SU-DHL-6 (cell line): ENCODE data around the gene DOCK9.

ENCODE experiments used
- H2AFZ ChIP-seq: fragments of 200-600 bp; sonication (generic); 2 replicates; pipeline ENCODE4 v1.6.1; 2014; ENCODE audit warnings: low read depth, mild to moderate bottlenecking, moderate library complexity, mixed read lengths, antibody characterized with exemption, low read length; ENCODE audit not compliant: severe bottlenecking
- H3F3A ChIP-seq: fragments of 200-600 bp; shearing (Covaris generic); 2 replicates; pipeline ENCODE4 v1.6.0; 2016; ENCODE audit warnings: antibody characterized with exemption, mild to moderate bottlenecking; ENCODE audit not compliant: insufficient read depth
- H3K27ac ChIP-seq: fragments of 200-600 bp; sonication (generic); 2 replicates; pipeline ENCODE4 v1.5.1; 2016; ENCODE audit warnings: low read depth, mild to moderate bottlenecking, low read length, moderate library complexity, mixed read lengths
- H3K27me3 ChIP-seq: fragments of 200-600 bp; sonication (generic), shearing (Covaris generic); 2 replicates; pipeline ENCODE4 v1.6.0; 2014; ENCODE audit warnings: mild to moderate bottlenecking, low read length
- H3K36me3 ChIP-seq: fragments of 200-600 bp; sonication (generic); 2 replicates; pipeline ENCODE4 v1.6.1; 2014; ENCODE audit warnings: mild to moderate bottlenecking, low read length, mixed read lengths
- H3K4me2 ChIP-seq: fragments of 300-600, 200-600 bp; shearing (Covaris generic), sonication (generic); 2 replicates; pipeline ENCODE4 v1.6.0; 2014; ENCODE audit warnings: low read length, low read depth, mild to moderate bottlenecking; ENCODE audit not compliant: poor library complexity, severe bottlenecking
- H3K4me3 ChIP-seq: fragments of 200-600 bp; sonication (generic); 2 replicates; pipeline ENCODE4 v1.5.1; 2014; ENCODE audit warnings: antibody characterized with exemption, low read length, mild to moderate bottlenecking, mixed read lengths; ENCODE audit not compliant: insufficient read depth, poor library complexity, severe bottlenecking
- H3K79me2 ChIP-seq: fragments of 200-600 bp; sonication (generic); 2 replicates; pipeline ENCODE4 v1.6.1; 2014; ENCODE audit warnings: mild to moderate bottlenecking, low read length, moderate library complexity; ENCODE audit not compliant: insufficient read depth
- H3K9ac ChIP-seq: fragments of 200-600 bp; sonication (generic); 2 replicates; pipeline ENCODE4 v1.7.0; 2014; ENCODE audit warnings: mild to moderate bottlenecking, low read length
- H3K9me2 ChIP-seq: fragments of 200-600 bp; sonication (generic); replicated peaks from 2 replicates; pipeline ENCODE4 v1.6.1; 2014; ENCODE audit warnings: low read length; ENCODE audit not compliant: insufficient read depth
- H3K9me3 ChIP-seq: fragments of 200-600 bp; sonication (generic); 2 replicates; pipeline ENCODE4 v1.6.1; 2014; ENCODE audit warnings: low read length, mixed read lengths; ENCODE audit not compliant: insufficient read depth
- H4K20me1 ChIP-seq: fragments of 200-600 bp; sonication (generic); 2 replicates; pipeline ENCODE4 v1.6.1; 2014; ENCODE audit warnings: low read depth, mild to moderate bottlenecking, antibody characterized with exemption, low read length, moderate library complexity, mixed read lengths
- EZH2phosphoT487 ChIP-seq: fragments of 200-600 bp; sonication (generic), shearing (Covaris generic); conservative IDR thresholded peaks from 2 replicates; pipeline ENCODE4 v1.6.1; 2018; ENCODE audit warnings: mild to moderate bottlenecking, antibody characterized with exemption, low read length, moderate library complexity, mixed read lengths
- TF ChIP-seq, protein P1 (sequence below): fragments of 200-600 bp; sonication (generic); IDR thresholded peaks from one replicate; pipeline ENCODE4 v1.5.1; 2017; ENCODE audit warnings: antibody characterized with exemption, mild to moderate bottlenecking, low read length, moderate library complexity; ENCODE audit not compliant: insufficient read depth, poor library complexity, severe bottlenecking

The DOCK9 gene

DNA sequence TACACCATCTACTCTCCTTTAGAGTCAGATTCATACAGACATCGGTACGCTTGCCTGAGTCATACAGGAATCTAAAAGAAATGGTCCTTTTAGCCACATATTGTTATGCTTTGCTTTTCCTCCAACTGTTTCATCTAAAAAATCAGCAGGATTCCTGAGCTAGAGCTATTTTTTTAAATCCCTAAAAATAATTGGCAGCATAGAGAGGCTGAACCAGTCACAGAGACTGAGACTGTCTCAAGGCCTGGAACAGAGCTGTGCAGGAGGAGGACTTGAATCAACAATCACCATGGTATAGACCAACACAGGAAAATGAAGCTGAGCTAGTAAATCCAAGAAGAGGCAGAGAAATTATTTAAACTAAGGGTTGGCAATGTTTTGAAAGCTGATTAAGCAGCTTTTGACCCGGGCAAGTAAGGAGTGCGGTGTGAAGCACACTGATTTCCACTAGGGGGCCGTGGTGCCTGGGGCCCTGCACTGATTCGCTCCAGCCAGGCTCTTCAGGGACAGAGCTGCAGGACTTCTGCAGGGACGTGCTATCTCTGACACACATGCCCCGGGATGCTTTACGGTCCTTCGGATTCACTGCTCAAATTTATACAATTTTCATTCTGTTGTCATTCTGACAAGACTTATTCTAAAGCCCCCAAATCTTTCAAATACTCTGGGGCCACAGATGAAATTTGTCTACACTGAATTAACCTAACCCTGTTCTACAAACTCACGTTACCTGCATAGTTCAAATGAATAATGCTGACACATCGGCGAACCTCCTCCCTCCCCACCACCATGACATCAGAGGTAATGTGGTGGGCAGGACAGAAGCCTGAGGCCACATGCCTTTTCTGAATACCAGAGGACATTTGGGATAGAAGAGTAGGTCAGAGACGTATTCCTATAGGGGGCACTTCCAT, 137.8 kb downstream of the DOCK9 start:
- no peaks in the 10 kb centered on the region for H4K20me1 ChIP-seq
- no peak overlapping the region for H3K4me2 ChIP-seq
- H3K27me3 ChIP-seq = no peaks in the 10 kb centered on the region
- no peak overlapping the region for H2AFZ ChIP-seq
- TF ChIP-seq EZH2phosphoT487 = no peak
- TF ChIP-seq, protein P1, sequence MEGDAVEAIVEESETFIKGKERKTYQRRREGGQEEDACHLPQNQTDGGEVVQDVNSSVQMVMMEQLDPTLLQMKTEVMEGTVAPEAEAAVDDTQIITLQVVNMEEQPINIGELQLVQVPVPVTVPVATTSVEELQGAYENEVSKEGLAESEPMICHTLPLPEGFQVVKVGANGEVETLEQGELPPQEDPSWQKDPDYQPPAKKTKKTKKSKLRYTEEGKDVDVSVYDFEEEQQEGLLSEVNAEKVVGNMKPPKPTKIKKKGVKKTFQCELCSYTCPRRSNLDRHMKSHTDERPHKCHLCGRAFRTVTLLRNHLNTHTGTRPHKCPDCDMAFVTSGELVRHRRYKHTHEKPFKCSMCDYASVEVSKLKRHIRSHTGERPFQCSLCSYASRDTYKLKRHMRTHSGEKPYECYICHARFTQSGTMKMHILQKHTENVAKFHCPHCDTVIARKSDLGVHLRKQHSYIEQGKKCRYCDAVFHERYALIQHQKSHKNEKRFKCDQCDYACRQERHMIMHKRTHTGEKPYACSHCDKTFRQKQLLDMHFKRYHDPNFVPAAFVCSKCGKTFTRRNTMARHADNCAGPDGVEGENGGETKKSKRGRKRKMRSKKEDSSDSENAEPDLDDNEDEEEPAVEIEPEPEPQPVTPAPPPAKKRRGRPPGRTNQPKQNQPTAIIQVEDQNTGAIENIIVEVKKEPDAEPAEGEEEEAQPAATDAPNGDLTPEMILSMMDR = peak; percentile 54
- no peaks in the 10 kb centered on the region for H3F3A ChIP-seq
- H3K9ac ChIP-seq = no peak overlapping the region
- no peaks in the 10 kb centered on the region for H3K79me2 ChIP-seq
- H3K9me2 ChIP-seq = no peaks in the 10 kb centered on the region
- no peaks in the 10 kb centered on the region for H3K9me3 ChIP-seq
- no peak overlapping the region for H3K4me3 ChIP-seq
- no peaks in the 10 kb centered on the region for H3K36me3 ChIP-seq
- no peak overlapping the region for H3K27ac ChIP-seq

DNA sequence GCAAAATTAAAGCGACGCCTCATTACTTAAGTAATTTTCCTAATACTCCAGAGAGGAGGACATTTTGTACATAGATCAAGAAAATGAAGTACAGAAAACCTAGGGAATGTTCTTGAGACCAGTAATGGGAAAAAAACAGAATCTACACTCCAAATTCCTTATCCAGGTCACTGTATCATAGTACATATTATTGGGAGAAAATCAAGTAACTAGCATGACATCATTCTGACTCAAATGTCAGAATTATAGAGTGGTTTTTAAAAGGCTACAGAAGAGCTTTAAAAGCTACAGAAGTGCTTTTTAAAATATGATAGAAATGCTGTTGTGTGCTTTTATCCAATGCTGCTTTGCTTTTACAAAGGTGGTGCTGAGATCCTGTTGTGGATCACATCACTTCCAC, 139.1 kb downstream of the DOCK9 start:
- Histone ChIP-seq H3K9ac (no peak overlapping the region), H3K9me2 (no peaks in the 10 kb centered on the region), H3K4me3 (no peak overlapping the region), H3K4me2 (no peak overlapping the region), H3F3A (no peaks in the 10 kb centered on the region), H3K36me3 (no peaks in the 10 kb centered on the region), H3K27me3 (no peaks in the 10 kb centered on the region), H4K20me1 (no peaks in the 10 kb centered on the region), H3K9me3 (no peaks in the 10 kb centered on the region), H3K79me2 (no peaks in the 10 kb centered on the region), H3K27ac (no peak overlapping the region), H2AFZ (no peak overlapping the region)
- TF ChIP-seq EZH2phosphoT487 = no peak
- TF ChIP-seq, protein P1 = no peak

DNA sequence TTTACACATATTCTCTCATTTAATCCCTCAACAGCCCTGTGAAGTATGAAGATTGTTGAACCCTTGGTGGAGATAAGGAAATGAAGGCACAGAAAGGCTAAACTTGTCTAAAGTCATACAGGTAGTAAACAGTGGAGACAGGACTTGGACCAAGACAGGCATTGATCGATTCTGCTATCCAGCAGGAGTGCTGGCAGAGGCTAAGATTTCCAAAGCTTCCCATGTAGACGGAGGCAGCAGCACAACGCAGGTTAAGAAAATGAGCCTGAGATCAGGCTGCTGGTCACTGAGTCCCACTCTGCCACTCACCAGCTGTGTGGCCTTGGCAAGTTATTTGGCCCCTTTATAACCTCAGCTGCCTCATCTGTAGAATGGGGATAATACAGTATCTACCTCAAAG, 140.0 kb downstream of the DOCK9 start:
- H2AFZ ChIP-seq = no peak overlapping the region
- H3K27ac ChIP-seq = no peak overlapping the region
- no peak for TF ChIP-seq EZH2phosphoT487
- TF ChIP-seq, protein P1 = no peak
- no peaks in the 10 kb centered on the region for H3K27me3 ChIP-seq
- H3K4me3 ChIP-seq = no peak overlapping the region
- no peaks in the 10 kb centered on the region for H3K9me3 ChIP-seq
- no peaks in the 10 kb centered on the region for H3F3A ChIP-seq
- H3K9me2 ChIP-seq = no peaks in the 10 kb centered on the region
- H3K79me2 ChIP-seq = no peaks in the 10 kb centered on the region
- H3K9ac ChIP-seq = no peak overlapping the region
- H4K20me1 ChIP-seq = no peaks in the 10 kb centered on the region
- H3K36me3 ChIP-seq = no peaks in the 10 kb centered on the region
- no peak overlapping the region for H3K4me2 ChIP-seq
